Thoracic aorta (tissue), 2 donors: Measurements from ENCODE around the gene TAF5L. TPM values are rescaled to one million over a fixed set of nuclear protein-coding genes. Genes with fewer than 3 reads are reported as not detected.
A peak's percentile ranks its signal among the peaks of the same experiment; 100 is the strongest.

ENCODE experiments used
- ATAC-seq: fragments of 150-250 bp; one replicate; pipeline ENCODE4 v1.8.0; 2017; ENCODE audit warnings: low read depth; ENCODE audit not compliant: insufficient number of reproducible peaks, low FRiP score
- DNase-seq: peaks from one replicate; pipeline ENCODE4 v3.0.0-alpha.2; 2020; ENCODE audit warnings: low spot score
- H3K27ac ChIP-seq, 2 donors: fragments of 200-600 bp; sonication (generic); 1 replicate in 1 of 2; 2 replicates in 1 of 2; pipeline ENCODE4 v1.5.1; 2016; ENCODE audit warnings: mild to moderate bottlenecking in 2 of 2, moderate library complexity in 2 of 2
- H3K27me3 ChIP-seq: fragments of 200-600 bp; sonication (generic); replicated peaks from 2 replicates; pipeline ENCODE4 v1.6.0; 2016; ENCODE audit warnings: mild to moderate bottlenecking; ENCODE audit not compliant: insufficient read depth
- H3K36me3 ChIP-seq: fragments of 200-600 bp; sonication (generic); one replicate; pipeline ENCODE4 v1.5.1; 2016
- H3K4me1 ChIP-seq, 2 donors: fragments of 200-600 bp; sonication (generic); 1 replicate in 1 of 2; 2 replicates in 1 of 2; pipeline versions ENCODE4 v1.5.1 to v1.6.0; 2016; ENCODE audit warnings: low read depth in 2 of 2, mild to moderate bottlenecking in 1 of 2; ENCODE audit not compliant: control insufficient read depth in 1 of 2
- H3K4me3 ChIP-seq: fragments of 200-600 bp; sonication (generic); 2 replicates; pipeline ENCODE4 v1.5.1; 2016; ENCODE audit warnings: mild to moderate bottlenecking
- H3K9me3 ChIP-seq: fragments of 200-600 bp; sonication (generic); 2 replicates; pipeline ENCODE4 v1.5.1; 2016
- CTCF ChIP-seq: fragments of 200-600 bp; sonication (generic); IDR thresholded peaks from one replicate; pipeline ENCODE4 v1.5.1; 2019; ENCODE audit warnings: antibody characterized with exemption
- total RNA-seq, 2 donors: library from RNA; depleted of rRNA; stranded (reverse); fragments of >200 nt; gene quantifications; one replicate each; pipeline versions ENCODE4 v1.1.0 to v1.2.3, GENCODE V29; 2016

TAF5L gene
- total RNA-seq, 2 donors from 2014 or later: 21.5 to 29.8 TPM

- TF ChIP-seq CTCF: peak; percentile 90
- no peaks in the 10 kb centered on the region for H3K36me3 ChIP-seq
- no peak overlapping the region for H3K27ac ChIP-seq
- peaks cover 0 to 12% of the 10 kb centered on the region in 2 donors for H3K4me1 ChIP-seq
- H3K4me3 ChIP-seq: no peak overlapping the region
- DNase-seq (peak; percentile 29), ATAC-seq (no peak)
- no peaks in the 10 kb centered on the region for H3K27me3 ChIP-seq
- H3K9me3 ChIP-seq: no peaks in the 10 kb centered on the region
These were observed 35.3 kb upstream of the TAF5L start for GRCh38 chr1:229661022-229661877.

GRCh38 chr1:229657993-229658755 lies 32.3 kb upstream of the TAF5L start:
- peaks cover 4% of the 10 kb centered on the region for H3K36me3 ChIP-seq

DNA sequence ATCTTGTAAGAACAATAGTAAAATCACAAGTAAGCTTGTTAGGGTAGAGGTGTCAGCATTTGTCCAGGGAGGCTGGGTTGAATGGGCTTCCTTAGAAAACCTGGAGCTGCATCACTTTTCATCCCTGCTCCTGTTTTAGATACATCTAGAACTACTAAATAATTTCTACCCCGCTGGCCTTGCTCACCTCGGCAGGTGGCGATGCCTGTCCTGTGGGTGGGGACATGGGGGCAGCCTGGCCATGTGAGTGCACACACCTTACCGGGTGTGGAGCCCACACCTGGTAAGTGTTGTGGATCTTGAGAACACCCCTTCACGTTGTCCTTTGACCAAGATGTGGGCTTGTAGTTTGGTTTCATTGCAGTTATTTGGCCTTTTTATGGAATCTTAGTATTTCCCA lies 29.9 kb upstream of the TAF5L start:
- no peak overlapping the region for H3K27ac ChIP-seq
- H3K4me3 ChIP-seq: no peak overlapping the region
- H3K9me3 ChIP-seq: no peaks in the 10 kb centered on the region
- DNase-seq: no peak
- peaks cover 0 to under 1% of the 10 kb centered on the region in 2 donors for H3K4me1 ChIP-seq
- no peak for ATAC-seq
- peaks cover 8% of the 10 kb centered on the region for H3K36me3 ChIP-seq
- no peaks in the 10 kb centered on the region for H3K27me3 ChIP-seq
- TF ChIP-seq CTCF: no peak

More at GRCh38 chr1:229657993-229658755, 32.3 kb upstream of the TAF5L start:
- Histone ChIP-seq H3K4me3 (no peak overlapping the region), H3K27me3 (no peaks in the 10 kb centered on the region), H3K9me3 (no peaks in the 10 kb centered on the region), H3K4me1 (peaks cover 0 to 12% of the 10 kb centered on the region in 2 donors), H3K27ac (no peak overlapping the region)
- no peak for ATAC-seq
- no peak for TF ChIP-seq CTCF
- no peak for DNase-seq

- Histone ChIP-seq H3K27me3 (no peaks in the 10 kb centered on the region), H3K9me3 (no peaks in the 10 kb centered on the region), H3K27ac (no peak overlapping the region), H3K36me3 (peaks cover 8% of the 10 kb centered on the region), H3K4me3 (no peak overlapping the region), H3K4me1 (no peaks in the 10 kb centered on the region)
- no peak for ATAC-seq
- no peak for DNase-seq
- no peak for TF ChIP-seq CTCF
These were observed 27.5 kb upstream of the TAF5L start for GRCh38 chr1:229653420-229653819.

DNA sequence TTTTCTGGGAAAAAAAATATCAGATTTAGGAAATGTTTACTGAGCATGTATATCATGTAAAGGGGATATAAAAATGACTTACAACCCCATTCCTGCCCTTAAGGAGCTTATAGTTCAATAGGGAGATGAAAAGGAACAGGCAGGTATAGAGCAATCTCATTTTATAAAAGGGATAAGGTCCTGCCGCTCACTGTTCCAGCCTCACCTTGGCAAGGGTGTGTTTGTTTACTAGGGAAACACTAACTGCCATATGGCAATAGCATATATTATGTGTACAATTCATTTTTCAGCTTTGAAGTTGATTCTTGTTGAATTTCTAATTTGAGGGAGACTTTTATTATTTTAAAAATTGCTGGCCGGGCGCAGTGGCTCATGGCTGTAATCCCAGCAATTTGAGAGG lies 25.6 kb upstream of the TAF5L start:
- TF ChIP-seq CTCF: no peak
- Histone ChIP-seq H3K9me3 (no peaks in the 10 kb centered on the region), H3K27me3 (no peaks in the 10 kb centered on the region), H3K4me1 (no peaks in the 10 kb centered on the region), H3K36me3 (peaks cover 19% of the 10 kb centered on the region), H3K27ac (no peak overlapping the region), H3K4me3 (no peak overlapping the region)
- DNase-seq (no peak), ATAC-seq (no peak)
